HepG2 (cell line): ENCODE measurements around the gene CSNK2B. TPM values are rescaled to one million over a fixed set of nuclear protein-coding genes. Genes with fewer than 3 reads are reported as not detected.

Experiments used
- ATAD3A ChIP-seq: sonication (generic); formaldehyde crosslinking; IDR thresholded peaks from 2 replicates; pipeline ENCODE4 v1.4.0; 2020; ENCODE audit warnings: missing genetic modification reagents
- FOXP1 ChIP-seq, 2 experiments: fragments of 450-650 bp in 1 of 2; IDR thresholded peaks; 2 replicates each; pipeline ENCODE4 v1.6.1; 2017 to 2018; ENCODE audit warnings: antibody characterized with exemption in 1 of 2
- GZF1 ChIP-seq: sonication (generic); formaldehyde crosslinking; IDR thresholded peaks from 2 replicates; pipeline ENCODE4 v1.5.1; 2020; ENCODE audit warnings: mild to moderate bottlenecking, missing genetic modification reagents
- IKZF4 ChIP-seq: sonication (generic); formaldehyde crosslinking; IDR thresholded peaks from 2 replicates; pipeline ENCODE4 v1.5.1; 2020; ENCODE audit warnings: borderline replicate concordance, mild to moderate bottlenecking, low read depth, missing genetic modification reagents; ENCODE audit errors: not compliant biosample characterization
- IRF2 ChIP-seq: IDR thresholded peaks from 2 replicates; pipeline ENCODE4 v1.6.1; 2018; ENCODE audit warnings: missing genetic modification reagents, missing compliant biosample characterization
- KDM5A ChIP-seq: fragments of 200-600 bp; sonication (generic); IDR thresholded peaks from 2 replicates; pipeline ENCODE4 v1.7.0; 2018; ENCODE audit warnings: antibody characterized with exemption, mild to moderate bottlenecking, low read length, borderline replicate concordance
- KLF9 ChIP-seq: IDR thresholded peaks from 2 replicates; pipeline ENCODE4 v1.6.1; 2016; ENCODE audit warnings: low read depth
- NFKBIZ ChIP-seq: IDR thresholded peaks from 2 replicates; pipeline ENCODE4 v1.6.1; 2018; ENCODE audit warnings: missing genetic modification reagents, missing compliant biosample characterization
- NONO ChIP-seq, 2 experiments: fragments of 450-650 bp in 1 of 2; sonication (generic) in 1 of 2; formaldehyde crosslinking in 1 of 2; IDR thresholded peaks in 1 of 2; conservative IDR thresholded peaks in 1 of 2; 2 replicates each; pipeline versions ENCODE4 v1.6.1 to v1.8.0; 2017 to 2022; ENCODE audit warnings: mild to moderate bottlenecking in 1 of 2, missing genetic modification reagents in 1 of 2, moderate library complexity in 1 of 2
- POLR2G ChIP-seq: fragments of 200-400 bp; formaldehyde crosslinking; IDR thresholded peaks from 2 replicates; pipeline ENCODE4 v1.6.1; 2018; ENCODE audit warnings: mild to moderate bottlenecking, low read depth, low read length, moderate library complexity
- RCOR2 ChIP-seq: IDR thresholded peaks from 2 replicates; pipeline ENCODE4 v1.6.1; 2016; ENCODE audit warnings: missing biosample characterization, missing genetic modification reagents
- TEAD3 ChIP-seq: optimal IDR thresholded peaks from 2 replicates; pipeline ENCODE3; 2016; ENCODE audit warnings: borderline replicate concordance
- ZNF292 ChIP-seq: sonication (generic); formaldehyde crosslinking; IDR thresholded peaks from 2 replicates; pipeline ENCODE4 v1.8.1; 2022; ENCODE audit warnings: mild to moderate bottlenecking, low read depth, missing genetic modification reagents, borderline replicate concordance
- ZNF317 ChIP-seq: sonication (generic); formaldehyde crosslinking; IDR thresholded peaks from 2 replicates; pipeline ENCODE4 v1.5.0; 2020; ENCODE audit warnings: mild to moderate bottlenecking, missing genetic modification reagents
- ZNF337 ChIP-seq: sonication (generic); formaldehyde crosslinking; IDR thresholded peaks from 2 replicates; pipeline ENCODE4 v1.5.1; 2020; ENCODE audit warnings: missing genetic modification reagents, low read depth, mild to moderate bottlenecking, borderline replicate concordance
- ZNF737 ChIP-seq: sonication (generic); formaldehyde crosslinking; IDR thresholded peaks from 2 replicates; pipeline ENCODE4 v1.5.0; 2020; ENCODE audit warnings: missing genetic modification reagents, mild to moderate bottlenecking, borderline replicate concordance
- ZNF770 ChIP-seq: sonication (generic); formaldehyde crosslinking; IDR thresholded peaks from 2 replicates; pipeline ENCODE4 v1.5.0; 2020; ENCODE audit warnings: mild to moderate bottlenecking, missing genetic modification reagents
- ZSCAN29 ChIP-seq: sonication (generic); formaldehyde crosslinking; conservative IDR thresholded peaks from 2 replicates; pipeline ENCODE4 v1.4.0; 2020; ENCODE audit warnings: mild to moderate bottlenecking, missing genetic modification reagents
- ZSCAN31 ChIP-seq: sonication (generic); formaldehyde crosslinking; IDR thresholded peaks from 2 replicates; pipeline ENCODE4 v1.5.0; 2020; ENCODE audit warnings: low read depth, mild to moderate bottlenecking, missing genetic modification reagents
- polyA plus RNA-seq, 8 experiments: library from polyadenylated mRNA; depleted of rRNA in 3 of 8; stranded (reverse) in 7 of 8; unstranded in 1 of 8; fragments of >200 nt; fragmentation: Illumina TruSeq in 4 of 8; extraction: Trizol in 4 of 8; gene quantifications; 2 replicates each; pipeline versions ENCODE4 v1.2.1 to v1.2.3, GENCODE V29; 2011 to 2016; ENCODE audit warnings: low read depth in 4 of 8, missing spikeins in 1 of 8, mixed read lengths in 1 of 8; ENCODE audit not compliant: insufficient read depth in 1 of 8
- total RNA-seq, 5 experiments: library from RNA; depleted of rRNA; stranded (reverse); fragments of >200 nt; fragmentation: Illumina TruSeq; extraction: Trizol; gene quantifications; 2 replicates each; pipeline ENCODE4 v1.2.3, GENCODE V29; 2016; ENCODE audit warnings: low read depth in 1 of 5
- TF ChIP-seq, protein P1 (sequence below): sonication (generic); formaldehyde crosslinking; IDR thresholded peaks from 2 replicates; pipeline ENCODE4 v1.4.0; 2020; ENCODE audit warnings: missing genetic modification reagents, borderline replicate concordance
- TF ChIP-seq, protein P2 (sequence below): sonication (generic); formaldehyde crosslinking; conservative IDR thresholded peaks from 2 replicates; pipeline ENCODE4 v1.8.0; 2022; ENCODE audit warnings: missing genetic modification reagents

The CSNK2B gene
- total and polyA plus RNA-seq, 2 of the 13 experiments (the other 11 are each of a cell fraction or from before 2014, with no cell fraction given), result 111 to 296 TPM

- TF ChIP-seq ZNF770 (CRISPR knock-in tag), result peak; percentile 37; the same call in 1 of the 2 replicates
- peak; percentile 97 for TF ChIP-seq POLR2G
- TF ChIP-seq NONO (IDR thresholded peaks at IDR 0.05), result no peak
- TF ChIP-seq NONO (CRISPR knock-in tag; conservative IDR thresholded peaks at IDR 0.05), result peak; percentile 94
- TF ChIP-seq ZNF292 (CRISPR knock-in tag), result peak; percentile 66; the same call in 1 of the 2 replicates
- 0 out of 2 replicates have a peak, but pooled peaks have one; percentile 66 for TF ChIP-seq NFKBIZ (CRISPR knock-in tag)
- TF ChIP-seq, protein P1, sequence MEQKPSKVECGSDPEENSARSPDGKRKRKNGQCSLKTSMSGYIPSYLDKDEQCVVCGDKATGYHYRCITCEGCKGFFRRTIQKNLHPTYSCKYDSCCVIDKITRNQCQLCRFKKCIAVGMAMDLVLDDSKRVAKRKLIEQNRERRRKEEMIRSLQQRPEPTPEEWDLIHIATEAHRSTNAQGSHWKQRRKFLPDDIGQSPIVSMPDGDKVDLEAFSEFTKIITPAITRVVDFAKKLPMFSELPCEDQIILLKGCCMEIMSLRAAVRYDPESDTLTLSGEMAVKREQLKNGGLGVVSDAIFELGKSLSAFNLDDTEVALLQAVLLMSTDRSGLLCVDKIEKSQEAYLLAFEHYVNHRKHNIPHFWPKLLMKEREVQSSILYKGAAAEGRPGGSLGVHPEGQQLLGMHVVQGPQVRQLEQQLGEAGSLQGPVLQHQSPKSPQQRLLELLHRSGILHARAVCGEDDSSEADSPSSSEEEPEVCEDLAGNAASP (CRISPR knock-in tag), result peak; percentile 56
- no peak; the same call in 1 of the 2 replicates for TF ChIP-seq ZNF737 (CRISPR knock-in tag)
- no peak for TF ChIP-seq FOXP1 (IDR thresholded peaks at IDR 0.05)
- TF ChIP-seq FOXP1 (CRISPR knock-in tag; IDR thresholded peaks at IDR 0.05), result peak; percentile 74
- peak; percentile 60 for TF ChIP-seq KDM5A
- TF ChIP-seq IKZF4 (CRISPR knock-in tag), result no peak
- TF ChIP-seq GZF1 (CRISPR knock-in tag), result peak; percentile 42; the same call in 1 of the 2 replicates
- TF ChIP-seq IRF2 (CRISPR knock-in tag), result peak; percentile 81
- peak; percentile 71; the same call in 1 of the 2 replicates for TF ChIP-seq ZSCAN31 (CRISPR knock-in tag)
- TF ChIP-seq ZNF337 (CRISPR knock-in tag), result no peak
- TF ChIP-seq KLF9, result peak; percentile 53
- TF ChIP-seq ZNF317 (CRISPR knock-in tag), result peak; percentile 84
- 0 out of 2 replicates have a peak, but pooled peaks have one; percentile 11 for TF ChIP-seq ZSCAN29 (CRISPR knock-in tag)
- TF ChIP-seq ATAD3A (CRISPR knock-in tag), result no peak
- TF ChIP-seq TEAD3, result peak; percentile 45
- TF ChIP-seq RCOR2, result no peak; the same call in 1 of the 2 replicates
- TF ChIP-seq, protein P2, sequence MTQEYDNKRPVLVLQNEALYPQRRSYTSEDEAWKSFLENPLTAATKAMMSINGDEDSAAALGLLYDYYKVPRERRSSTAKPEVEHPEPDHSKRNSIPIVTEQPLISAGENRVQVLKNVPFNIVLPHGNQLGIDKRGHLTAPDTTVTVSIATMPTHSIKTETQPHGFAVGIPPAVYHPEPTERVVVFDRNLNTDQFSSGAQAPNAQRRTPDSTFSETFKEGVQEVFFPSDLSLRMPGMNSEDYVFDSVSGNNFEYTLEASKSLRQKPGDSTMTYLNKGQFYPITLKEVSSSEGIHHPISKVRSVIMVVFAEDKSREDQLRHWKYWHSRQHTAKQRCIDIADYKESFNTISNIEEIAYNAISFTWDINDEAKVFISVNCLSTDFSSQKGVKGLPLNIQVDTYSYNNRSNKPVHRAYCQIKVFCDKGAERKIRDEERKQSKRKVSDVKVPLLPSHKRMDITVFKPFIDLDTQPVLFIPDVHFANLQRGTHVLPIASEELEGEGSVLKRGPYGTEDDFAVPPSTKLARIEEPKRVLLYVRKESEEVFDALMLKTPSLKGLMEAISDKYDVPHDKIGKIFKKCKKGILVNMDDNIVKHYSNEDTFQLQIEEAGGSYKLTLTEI (CRISPR knock-in tag), result no peak
Measured at GRCh38 chr6:31702819-31703716, 37.2 kb downstream of the CSNK2B start, which contains the start of gene ABHD16A (continued).
